HG02938 (cell line): ENCODE data around the gene CEP120.
"Not testable (repeated sequence)": the region's sequence is repeated elsewhere in the genome, so short reads cannot be mapped to it uniquely, and the experiment has no call there.

Experiments used
- ATAC-seq: cut with Tn5 transposase; IDR thresholded peaks from one replicate; pipeline ENCODE4 v1.9.1; 2021; ENCODE audit warnings: mild to moderate bottlenecking, moderate library complexity; ENCODE audit not compliant: unreplicated experiment

The CEP120 gene

DNA sequence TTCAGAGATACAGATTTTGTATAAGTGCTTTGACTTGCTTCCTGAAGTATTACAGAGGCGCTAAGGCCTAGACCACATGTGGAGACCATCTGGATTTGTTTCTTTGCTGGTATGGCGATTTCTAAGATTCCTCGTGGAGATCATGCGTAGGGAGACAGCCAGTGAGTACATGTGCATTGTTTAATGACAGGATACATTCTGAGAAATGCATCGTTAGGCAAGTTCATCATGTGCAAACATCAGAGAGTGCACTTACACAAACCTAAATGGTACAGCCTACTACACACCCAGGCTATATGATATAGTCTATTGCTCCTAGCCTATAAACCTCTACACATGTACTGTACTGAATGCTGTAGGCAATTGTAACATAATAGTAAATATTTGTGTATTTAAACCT lies 16.5 kb upstream of the CEP120 start:
- ATAC-seq: no peak

- ATAC-seq: no peak
Measured at GRCh38 chr5:123438902-123439301, 15.7 kb upstream of the CEP120 start.

DNA sequence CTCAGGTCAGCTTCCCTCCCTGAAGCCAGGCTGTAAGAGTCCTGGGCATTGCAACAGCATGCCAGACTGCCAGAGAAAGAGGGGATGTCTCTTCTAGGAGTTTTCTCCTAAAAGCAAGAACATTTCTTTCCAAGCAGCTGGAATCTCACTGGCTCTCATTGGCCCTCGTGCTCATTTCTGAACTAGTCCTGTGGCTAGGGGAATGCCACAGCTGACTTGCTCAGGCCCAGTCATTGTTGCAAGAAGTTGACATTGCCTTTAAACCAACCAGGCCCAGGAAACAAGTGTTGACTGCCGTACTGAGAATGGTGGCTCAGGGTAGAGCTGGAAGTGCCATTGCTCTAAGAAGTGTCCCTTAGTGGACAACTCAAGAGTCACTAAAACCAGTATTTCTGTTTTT lies 15.0 kb upstream of the CEP120 start:
- ATAC-seq: peak; percentile 68

DNA sequence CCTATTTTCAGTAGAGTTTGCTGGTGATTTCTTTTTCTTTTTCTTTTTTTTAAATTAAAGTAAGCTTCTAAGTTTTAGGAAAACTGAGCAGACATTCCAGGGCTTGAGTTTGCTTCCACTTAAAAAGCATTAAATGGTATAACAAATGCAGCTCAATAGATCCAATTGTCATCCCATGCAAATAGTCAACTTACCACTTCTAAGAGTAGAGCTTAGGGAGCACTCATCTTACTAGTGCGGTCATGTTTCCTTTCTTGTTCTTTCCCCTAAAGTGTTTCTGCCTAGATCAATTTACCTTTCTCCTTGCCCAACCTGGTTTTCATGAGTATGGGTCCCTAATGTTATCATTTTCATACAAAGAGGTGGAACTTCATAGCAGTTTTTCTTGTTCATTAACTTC lies 13.0 kb upstream of the CEP120 start:
- ATAC-seq: no peak

GRCh38 chr5:123434796-123435195 lies 11.6 kb upstream of the CEP120 start:
- no peak for ATAC-seq

- ATAC-seq: no peak
Measured at GRCh38 chr5:123433596-123433995, 10.4 kb upstream of the CEP120 start.

- not testable (repeated sequence) for ATAC-seq
Measured at GRCh38 chr5:123430441-123430840, 7.2 kb upstream of the CEP120 start.

GRCh38 chr5:123429993-123430392 lies 6.8 kb upstream of the CEP120 start:
- ATAC-seq: no peak

DNA sequence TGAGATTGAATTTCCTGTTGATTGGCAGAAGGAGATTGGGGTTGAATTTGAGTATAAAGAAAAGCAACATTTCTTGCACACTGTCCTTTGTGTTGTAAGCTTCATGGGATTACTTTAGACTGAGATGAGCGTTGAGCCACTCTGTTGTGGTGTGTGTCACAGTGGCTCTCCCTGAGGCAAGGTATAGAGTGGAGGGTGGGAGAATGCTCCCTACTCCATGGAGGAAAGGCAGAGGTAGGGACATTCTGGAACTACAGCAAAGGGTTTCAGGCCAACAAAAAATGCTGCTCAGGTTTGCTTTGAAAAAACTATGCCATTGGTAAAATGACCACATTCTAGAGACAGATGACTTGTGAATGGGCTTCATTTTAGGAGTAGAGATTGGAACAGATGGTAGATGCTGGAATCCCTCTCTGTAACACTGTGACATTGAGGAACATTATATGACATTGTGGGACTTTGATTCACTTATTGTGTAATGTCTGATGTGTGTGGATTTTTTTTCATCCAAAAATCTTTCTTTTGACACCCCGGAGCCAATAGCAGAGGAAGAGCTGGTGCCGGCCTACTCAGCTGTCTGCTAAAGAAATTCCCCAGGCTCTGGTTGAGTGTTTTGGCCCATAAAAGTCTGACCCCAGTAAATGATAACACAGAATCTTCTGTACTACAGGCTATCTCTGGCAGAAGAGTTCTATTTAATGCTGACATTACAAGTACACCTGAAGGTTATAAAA lies 6.2 kb upstream of the CEP120 start:
- ATAC-seq: no peak

DNA sequence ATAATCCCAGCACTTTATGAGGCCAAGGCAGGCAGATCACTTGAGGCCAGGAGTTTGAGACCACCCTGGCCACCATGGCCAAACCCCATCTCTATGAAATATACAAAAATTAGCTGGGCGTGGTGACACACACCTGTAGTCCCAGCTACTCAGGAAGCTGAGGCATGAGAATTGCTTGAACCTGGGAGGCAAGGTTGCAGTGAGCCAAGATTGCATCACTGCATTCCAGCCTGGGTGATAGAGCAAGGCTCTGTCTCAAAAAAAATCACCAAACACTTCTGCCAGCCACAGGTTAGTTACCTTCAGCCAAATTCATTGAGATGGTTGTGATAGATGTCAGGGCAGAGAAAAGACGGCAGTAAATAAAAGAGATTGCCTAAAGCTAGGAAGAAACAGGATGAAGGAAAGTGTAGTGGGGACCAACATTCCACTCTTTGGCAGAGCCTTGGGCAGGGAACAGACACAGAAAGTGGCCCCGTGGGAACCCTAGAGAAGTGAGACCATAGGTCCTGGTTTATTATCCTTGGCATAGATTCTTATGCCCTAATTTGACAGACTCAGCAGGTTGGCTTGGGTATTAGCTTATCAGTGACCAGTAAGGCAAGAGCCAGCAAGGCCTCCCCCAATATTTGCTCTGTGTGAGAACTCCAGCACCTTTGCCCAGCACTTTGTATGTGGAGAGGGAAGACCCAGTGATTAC lies 5.5 kb upstream of the CEP120 start:
- no peak for ATAC-seq

- ATAC-seq: no peak
Measured at GRCh38 chr5:123427281-123427680, 4.1 kb upstream of the CEP120 start.

GRCh38 chr5:123425431-123425830 lies 2.2 kb upstream of the CEP120 start:
- no peak for ATAC-seq

DNA sequence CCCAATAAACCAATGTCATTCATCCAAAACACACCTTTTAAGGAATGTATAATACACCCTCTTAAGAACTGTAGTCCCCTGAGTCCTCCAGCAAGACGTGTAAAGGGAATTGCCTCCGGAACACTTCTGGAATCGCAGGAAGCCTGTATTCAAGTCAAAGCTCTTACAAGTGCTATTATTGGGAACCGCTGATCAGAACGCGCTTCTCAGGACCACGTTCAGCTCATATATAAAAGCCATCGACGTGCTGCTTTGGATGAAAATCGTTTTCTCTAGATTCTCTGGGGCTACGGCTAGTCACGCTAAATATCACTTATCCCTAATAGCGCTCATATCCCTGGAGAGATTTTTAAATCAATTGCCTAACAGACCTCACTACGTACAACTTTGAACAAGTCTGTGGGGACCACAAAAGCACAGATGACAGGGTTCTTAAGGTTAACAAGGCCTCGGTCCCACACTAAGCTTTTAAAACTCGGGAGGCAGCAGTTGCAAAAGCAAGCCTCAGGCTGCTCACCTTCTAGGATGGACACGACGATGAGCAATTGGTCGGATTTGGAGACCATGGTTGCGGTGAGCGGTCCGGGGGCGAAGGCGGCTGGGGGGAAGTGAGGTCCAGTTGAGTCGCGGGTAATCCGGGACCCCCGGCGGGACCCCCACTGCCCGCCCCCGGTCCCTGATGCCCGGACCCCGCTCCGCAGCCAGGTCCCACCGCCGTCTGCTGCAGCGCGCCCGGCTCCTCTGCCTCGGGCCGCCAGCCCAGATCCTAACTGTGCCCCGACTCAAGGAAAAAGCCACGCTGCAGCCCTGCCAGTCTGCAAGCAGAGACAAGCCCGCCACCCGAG lies 548 bp downstream of the CEP120 start:
- ATAC-seq: peak; percentile 17

- no peak for ATAC-seq
Measured at GRCh38 chr5:123421773-123422172, 1.4 kb downstream of the CEP120 start.

DNA sequence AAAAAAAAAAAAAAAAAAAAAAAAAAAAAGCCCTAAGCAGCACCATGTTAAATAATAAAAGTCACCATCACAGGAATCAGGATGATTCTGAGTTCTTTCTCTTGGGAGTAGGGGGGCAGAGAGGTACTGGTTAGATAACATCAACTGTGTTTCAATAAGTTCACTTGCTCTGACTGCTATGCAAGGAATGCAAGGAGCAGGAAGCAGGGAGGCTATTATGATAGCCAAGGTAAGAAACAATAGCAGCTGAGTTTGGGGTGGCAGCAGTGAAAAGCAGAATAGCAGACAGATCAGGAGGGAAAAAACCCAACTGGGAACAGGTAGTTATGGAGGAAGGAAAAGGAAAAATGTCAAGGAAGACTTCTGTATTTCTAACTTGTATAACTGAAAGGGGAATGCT lies 8.2 kb downstream of the CEP120 start:
- ATAC-seq: no peak

DNA sequence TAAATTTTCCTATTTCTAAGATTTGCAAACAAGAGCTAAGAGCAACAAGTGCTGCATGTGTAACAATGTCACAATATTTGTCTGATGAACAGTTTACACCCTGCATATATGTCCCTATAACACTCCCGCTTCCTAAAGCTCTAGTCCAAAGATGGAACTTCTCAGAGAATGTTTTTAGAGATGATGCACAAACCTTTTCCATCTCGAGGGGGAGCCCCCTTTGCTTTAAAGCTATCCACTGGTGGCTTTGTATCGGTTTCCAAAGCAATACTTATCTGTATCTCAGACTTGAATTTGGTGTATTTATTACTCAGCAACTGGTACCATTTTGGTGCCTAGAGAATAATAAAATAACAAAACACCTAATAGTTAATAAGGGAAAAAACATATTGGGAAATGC lies 11.0 kb downstream of the CEP120 start:
- no peak for ATAC-seq

GRCh38 chr5:123401999-123402398 lies 21.2 kb downstream of the CEP120 start:
- not testable (repeated sequence) for ATAC-seq

DNA sequence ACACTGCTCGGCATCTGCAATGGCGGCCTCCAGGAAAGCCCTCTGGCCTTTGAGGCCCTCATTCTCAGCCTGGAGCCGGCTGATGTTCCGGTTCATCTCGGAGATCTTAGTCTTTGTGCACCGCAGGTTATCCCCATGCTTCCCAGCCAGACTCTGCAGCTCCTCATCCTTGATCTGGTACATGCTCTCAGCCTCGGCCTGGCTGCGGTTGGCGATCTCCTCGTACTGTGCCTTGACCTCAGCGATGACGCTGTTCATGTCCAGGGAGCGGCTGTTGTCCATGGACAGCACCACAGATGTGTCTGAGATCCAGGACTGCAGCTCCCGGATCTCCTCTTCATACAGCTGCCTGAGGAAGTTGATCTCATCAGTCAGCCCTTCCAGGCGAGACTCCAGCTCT lies 21.9 kb downstream of the CEP120 start:
- ATAC-seq: no peak

DNA sequence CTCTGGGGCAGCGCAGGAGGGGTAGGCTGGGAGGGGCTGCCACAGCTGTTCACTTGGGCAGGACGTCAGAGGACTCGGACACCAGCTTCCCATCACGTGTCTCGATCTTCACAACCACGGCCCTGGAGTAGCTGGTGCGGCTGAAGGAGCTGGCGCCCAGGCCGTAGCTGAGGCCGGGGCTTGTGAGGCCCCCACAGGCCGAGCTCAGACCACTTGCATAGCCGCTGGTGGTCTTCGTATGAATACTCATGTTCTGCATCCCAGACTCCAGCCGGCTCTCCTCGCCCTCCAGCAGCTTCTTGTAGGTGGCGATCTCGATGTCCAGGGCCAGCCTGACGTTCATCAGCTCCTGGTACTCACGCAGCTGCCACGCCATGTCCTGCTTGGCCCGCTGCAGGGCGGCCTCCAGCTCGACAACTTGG lies 22.3 kb downstream of the CEP120 start:
- not testable (repeated sequence) for ATAC-seq

DNA sequence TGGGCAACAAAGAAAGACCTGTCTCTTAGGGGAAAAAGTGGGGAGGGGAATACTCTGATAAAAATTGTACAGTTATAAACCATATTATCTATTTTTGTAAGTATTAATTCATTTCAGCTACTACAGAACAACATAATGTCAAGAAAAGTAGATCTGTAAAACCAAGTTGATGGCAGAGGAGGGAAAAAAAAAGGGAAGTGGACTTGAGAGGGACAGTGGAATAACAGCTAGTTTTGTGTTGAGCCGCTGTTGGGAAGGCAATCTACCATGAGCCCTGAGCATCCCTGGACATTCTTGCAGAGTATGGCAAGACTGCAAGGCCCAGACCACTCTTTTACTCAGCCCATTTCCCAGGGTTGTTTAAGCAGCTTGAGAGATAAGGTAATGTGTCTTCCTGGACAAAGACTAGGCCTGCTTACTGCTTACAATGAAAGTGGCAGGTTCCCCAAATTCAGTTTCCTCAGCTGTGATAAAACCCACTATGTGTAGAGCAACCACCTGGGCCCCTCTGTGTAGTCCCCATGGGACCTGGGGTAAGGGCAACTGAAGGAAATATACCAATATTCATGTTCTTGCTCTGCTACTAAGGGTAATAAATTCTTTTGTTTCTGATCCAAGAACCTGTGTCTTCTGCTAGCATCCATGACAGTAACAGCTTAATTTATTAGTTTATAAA lies 25.0 kb downstream of the CEP120 start:
- ATAC-seq: no peak

- ATAC-seq: no peak
Measured at GRCh38 chr5:123397538-123397937, 25.7 kb downstream of the CEP120 start.
